Psoas muscle (tissue), 8 donors: ENCODE measurements around the gene TNNI3K. TPM values are rescaled to one million over a fixed set of nuclear protein-coding genes. Genes with fewer than 3 reads are reported as not detected.

Experiments
- ATAC-seq, 4 donors: fragments of 200-7000 bp; cut with Tn5 transposase; one replicate each; pipeline ENCODE4 v1.9.1; 2020; ENCODE audit warnings: moderate library complexity in 3 of 4, mild to moderate bottlenecking in 2 of 4
- DNase-seq, 2 donors: peaks; one replicate each; pipeline ENCODE4 v3.0.0-alpha.2; 2020
- H3K27ac ChIP-seq: fragments of 200-600 bp; one replicate; pipeline ENCODE4 v1.8.0; 2022
- H3K27me3 ChIP-seq, 3 donors: fragments of 200-600 bp in 1 of 3; one replicate each; pipeline versions ENCODE4 v1.6.1 to v1.8.0; 2013 to 2022; ENCODE audit warnings: low read length in 2 of 3, mild to moderate bottlenecking in 2 of 3, moderate library complexity in 1 of 3; ENCODE audit not compliant: insufficient read depth in 3 of 3
- H3K36me3 ChIP-seq, 2 donors: fragments of 200-600 bp in 1 of 2; one replicate each; pipeline versions ENCODE4 v1.6.1 to v1.8.0; 2013 to 2022; ENCODE audit warnings: low read depth in 1 of 2, mild to moderate bottlenecking in 1 of 2, moderate library complexity in 1 of 2; ENCODE audit not compliant: insufficient read depth in 1 of 2
- H3K4me1 ChIP-seq: fragments of 200-600 bp; one replicate; pipeline ENCODE4 v1.8.0; 2022
- H3K4me3 ChIP-seq: fragments of 200-600 bp; one replicate; pipeline ENCODE4 v1.8.0; 2022; ENCODE audit warnings: mild to moderate bottlenecking
- H3K9me3 ChIP-seq: fragments of 200-600 bp; one replicate; pipeline ENCODE4 v1.8.0; 2022
- WGBS, 3 donors: extraction: QIAGEN DNeasy Blood & Tissue Kit; methylation state at CpG; one replicate each; pipeline versions ENCODE4 v1.1.6 to v1.1.7; 2013; 5-methylcytosine and 5-hydroxymethylcytosine counted together
- intact Hi-C, 2 donors: fragments of 100-400 bp; cut with DNase I; formaldehyde crosslinking; loops; one replicate each; pipeline versions ENCODE4 v1.11.0 to v1.14.2; 2022
- polyA plus RNA-seq, 3 donors: library from polyadenylated mRNA; stranded (reverse); fragments of 200-250 nt; gene quantifications; one replicate each; pipeline ENCODE4 v1.2.3, GENCODE V29; 2013
- total RNA-seq, 4 donors: library from RNA; stranded (reverse); fragmentation: NEBNext Ultra II Directional in 2 of 4; extraction: Animal tissue kit (Norgen Biotek cat#: 25700) in 2 of 4; gene quantifications; one replicate each; pipeline versions ENCODE4 v1.2.1 to v1.2.4, GENCODE V29; 2021 to 2023
- TF ChIP-seq, protein P1 (sequence below): fragments of 200-600 bp; IDR thresholded peaks from one replicate; pipeline ENCODE4 v1.8.0; 2022; ENCODE audit warnings: antibody characterized with exemption
- donor health status: healthy with polysubstance abuse.
- donor health status: DM: no; HTN: no; CAD: no; lungs with moderate emphysema.
- donor health status: Bipolar disorder and iron deficiency.
- donor health status: healthy.
- donor health status: DM: yes; HTN: yes; CAD: no.
- donor health status: DM: no; HTN: no; CAD: no.
- donor health status: DM: no; HTN: no; CAD: no.
- donor health status: DM: yes; HTN: yes; CAD: no.

TNNI3K gene
- total and polyA plus RNA-seq, 7 donors, result 0.12 to 2.4 (median 1.2) TPM

DNA sequence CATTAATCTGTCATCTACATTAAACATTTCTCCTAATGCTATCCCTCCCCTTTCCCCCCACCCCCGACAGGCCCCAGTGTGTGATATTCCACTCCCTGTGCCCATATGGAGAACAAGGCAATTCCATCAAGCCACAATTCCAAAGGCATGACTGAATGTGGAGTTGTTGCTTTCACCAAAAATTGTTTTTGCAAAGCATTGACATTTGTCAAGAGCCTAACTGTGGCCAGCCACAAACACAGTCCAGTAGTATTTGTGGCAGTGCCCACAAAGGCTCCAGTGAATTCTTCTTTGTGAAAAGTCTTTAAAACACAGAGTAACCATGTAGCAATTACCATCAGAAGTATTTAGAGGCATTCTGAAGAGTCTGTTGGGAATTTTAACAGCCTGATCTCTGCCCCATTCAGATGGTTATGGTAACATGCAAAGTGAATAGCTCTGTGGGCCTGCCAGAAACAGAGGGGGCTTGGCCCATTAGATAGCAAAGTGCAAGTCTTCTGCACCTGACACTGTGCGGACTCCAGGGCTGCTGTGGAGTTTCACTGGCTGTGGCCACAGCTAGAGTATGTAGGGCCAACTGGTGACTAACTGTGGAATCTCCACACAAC, 288.8 kb downstream of the TNNI3K start:
- no peak for DNase-seq
- Histone ChIP-seq H3K9me3 (no peaks in the 10 kb centered on the region), H3K27ac (no peak overlapping the region), H3K36me3 (no peaks in the 10 kb centered on the region), H3K4me3 (no peak overlapping the region), H3K27me3 (no peaks in the 10 kb centered on the region), H3K4me1 (no peaks in the 10 kb centered on the region)
- intact Hi-C loops, result no loop called here
- ATAC-seq, result no peak
- 61 to 72% (median 65%) methylated on average over 2 of the region's 2 CpGs for WGBS, 3 donors
- TF ChIP-seq, protein P1, sequence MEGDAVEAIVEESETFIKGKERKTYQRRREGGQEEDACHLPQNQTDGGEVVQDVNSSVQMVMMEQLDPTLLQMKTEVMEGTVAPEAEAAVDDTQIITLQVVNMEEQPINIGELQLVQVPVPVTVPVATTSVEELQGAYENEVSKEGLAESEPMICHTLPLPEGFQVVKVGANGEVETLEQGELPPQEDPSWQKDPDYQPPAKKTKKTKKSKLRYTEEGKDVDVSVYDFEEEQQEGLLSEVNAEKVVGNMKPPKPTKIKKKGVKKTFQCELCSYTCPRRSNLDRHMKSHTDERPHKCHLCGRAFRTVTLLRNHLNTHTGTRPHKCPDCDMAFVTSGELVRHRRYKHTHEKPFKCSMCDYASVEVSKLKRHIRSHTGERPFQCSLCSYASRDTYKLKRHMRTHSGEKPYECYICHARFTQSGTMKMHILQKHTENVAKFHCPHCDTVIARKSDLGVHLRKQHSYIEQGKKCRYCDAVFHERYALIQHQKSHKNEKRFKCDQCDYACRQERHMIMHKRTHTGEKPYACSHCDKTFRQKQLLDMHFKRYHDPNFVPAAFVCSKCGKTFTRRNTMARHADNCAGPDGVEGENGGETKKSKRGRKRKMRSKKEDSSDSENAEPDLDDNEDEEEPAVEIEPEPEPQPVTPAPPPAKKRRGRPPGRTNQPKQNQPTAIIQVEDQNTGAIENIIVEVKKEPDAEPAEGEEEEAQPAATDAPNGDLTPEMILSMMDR, result no peak

DNA sequence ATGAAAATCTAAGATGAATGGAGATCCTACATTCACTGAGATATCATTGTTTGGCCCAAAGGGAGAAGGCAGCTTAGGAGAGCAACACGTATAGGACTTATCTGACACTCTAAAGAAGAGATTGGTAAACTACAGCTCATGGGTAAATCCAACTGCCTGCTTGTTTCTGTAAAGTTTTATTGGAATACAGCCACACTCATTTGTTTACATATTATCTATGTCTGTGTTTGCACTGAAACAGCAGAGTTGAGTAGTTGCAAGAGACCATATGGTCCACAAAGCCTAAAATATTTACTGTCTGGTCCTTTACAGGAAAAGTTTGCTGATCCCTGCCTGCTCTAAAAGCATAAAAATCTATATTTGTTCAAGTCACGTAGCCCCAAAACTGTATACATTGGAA, 291.5 kb downstream of the TNNI3K start:
- no peak overlapping the region for H3K4me3 ChIP-seq
- intact Hi-C loops, result no loop called here
- DNase-seq, result no peak

DNA sequence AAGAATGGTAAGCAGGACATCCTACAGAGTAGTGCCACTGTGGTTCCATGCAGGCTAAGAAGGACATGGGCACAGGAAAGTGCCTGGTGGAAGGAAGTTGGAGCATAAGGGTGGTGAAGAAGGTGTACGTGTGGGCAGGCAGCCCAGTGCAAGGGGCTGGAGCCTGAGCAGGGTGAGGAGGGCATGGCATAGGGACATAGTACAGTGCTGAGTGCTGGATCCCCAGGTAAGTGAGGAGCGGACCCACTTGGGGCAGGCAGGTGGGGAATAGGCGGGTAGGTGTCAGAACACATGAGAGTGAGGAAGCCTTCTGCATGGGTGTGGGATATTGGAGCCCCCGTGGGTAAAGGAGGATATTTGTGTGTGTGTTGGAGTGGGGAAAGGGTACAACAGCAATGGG, 292.9 kb downstream of the TNNI3K start:
- WGBS, 3 donors, result 88 to 91% (median 89%) methylated on average over 4 of the region's 4 CpGs
- no peak for ATAC-seq
- DNase-seq, result no peak

More for the DNA sequence above, 291.5 kb downstream of the TNNI3K start:
- Histone ChIP-seq H3K4me1 (no peaks in the 10 kb centered on the region), H3K9me3 (no peaks in the 10 kb centered on the region), H3K36me3 (no peaks in the 10 kb centered on the region), H3K27ac (no peak overlapping the region), H3K27me3 (no peaks in the 10 kb centered on the region)
- TF ChIP-seq, protein P1, result no peak
- ATAC-seq, result no peak
- 64 to 76% (median 71%) methylated on average over 2 of the region's 2 CpGs for WGBS, 3 donors

DNA sequence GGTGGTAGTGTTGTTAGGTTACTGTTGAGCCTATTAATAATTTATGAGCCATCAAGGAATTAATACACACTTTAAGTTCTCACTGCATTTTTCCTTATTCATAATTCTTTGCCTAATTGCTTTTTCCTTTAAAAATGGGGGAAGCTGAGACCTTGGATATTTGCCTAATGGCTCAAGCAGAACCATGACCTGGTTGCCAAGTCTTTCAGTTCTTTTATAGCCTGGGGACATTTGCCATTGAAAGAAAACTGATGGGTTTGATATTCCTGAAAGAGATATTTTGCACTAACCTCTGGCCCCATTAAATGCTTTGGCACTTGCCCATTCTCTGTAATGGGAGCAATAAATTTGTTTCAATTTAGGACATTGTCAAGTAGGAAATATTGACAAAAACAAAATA, 295.7 kb downstream of the TNNI3K start:
- Histone ChIP-seq H3K36me3 (no peaks in the 10 kb centered on the region), H3K4me1 (no peaks in the 10 kb centered on the region), H3K9me3 (no peaks in the 10 kb centered on the region), H3K27me3 (no peaks in the 10 kb centered on the region), H3K4me3 (no peak overlapping the region), H3K27ac (no peak overlapping the region)
- TF ChIP-seq, protein P1, result no peak
- DNase-seq (no peak), ATAC-seq (no peak)
- intact Hi-C loops, result no loop called here

More for the DNA sequence above, 292.9 kb downstream of the TNNI3K start:
- intact Hi-C loops, result no loop called here
- Histone ChIP-seq H3K36me3 (no peaks in the 10 kb centered on the region), H3K27ac (no peak overlapping the region), H3K27me3 (no peaks in the 10 kb centered on the region), H3K9me3 (no peaks in the 10 kb centered on the region), H3K4me3 (no peak overlapping the region), H3K4me1 (no peaks in the 10 kb centered on the region)
- TF ChIP-seq, protein P1, result no peak

DNA sequence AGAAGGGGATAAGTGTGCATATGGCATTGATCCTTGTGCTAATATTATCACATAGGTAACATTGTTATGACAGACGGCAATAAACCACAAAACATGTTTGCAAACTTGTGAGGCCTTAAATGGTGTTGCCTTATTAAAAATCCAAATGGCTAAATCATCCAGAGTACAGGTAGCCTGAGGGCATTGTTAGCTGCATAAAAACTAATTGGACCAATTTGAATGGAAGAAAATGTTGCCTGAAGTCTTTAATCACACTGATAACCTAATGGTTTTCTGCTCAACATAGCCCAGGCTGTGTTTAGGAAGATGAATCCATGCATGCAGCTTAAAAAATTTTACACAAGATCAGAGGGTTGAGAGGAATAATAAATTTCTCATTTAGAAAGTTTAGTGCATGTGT, 296.6 kb downstream of the TNNI3K start:
- DNase-seq (no peak), ATAC-seq (no peak)
- Histone ChIP-seq H3K36me3 (no peaks in the 10 kb centered on the region), H3K27me3 (no peaks in the 10 kb centered on the region), H3K9me3 (no peaks in the 10 kb centered on the region), H3K4me3 (no peak overlapping the region), H3K4me1 (no peaks in the 10 kb centered on the region), H3K27ac (no peak overlapping the region)
- 80 to 94% (median 90%) methylated on average over 1 of the region's 1 CpG for WGBS, 3 donors
- TF ChIP-seq, protein P1, result no peak
- intact Hi-C loops, result no loop called here
